ENCODE data around the gene TCEA2. TPM values are rescaled to one million over a fixed set of nuclear protein-coding genes. Genes with fewer than 3 reads are reported as not detected.

The TCEA2 gene
- total and polyA plus RNA-seq, 2 of the 13 experiments (the other 11 are each of a cell fraction or from before 2014, with no cell fraction given): 28.1 to 33.7 TPM

- TF ChIP-seq IRF1 (CRISPR knock-in tag; IDR thresholded peaks at IDR 0.05; ENCODE audit: low read depth) (no peak), MTERF4 (CRISPR knock-in tag; IDR thresholded peaks at IDR 0.05) (no peak), PHF21A (CRISPR knock-in tag; IDR thresholded peaks at IDR 0.05) (peak; percentile 85; the same call in 1 of the 2 replicates), BRCA1 (CRISPR knock-in tag; IDR thresholded peaks at IDR 0.05) (no peak), HOXA9 (CRISPR knock-in tag; IDR thresholded peaks at IDR 0.05; ENCODE audit: borderline replicate concordance) (no peak), KDM4B (CRISPR knock-in tag; IDR thresholded peaks at IDR 0.05) (no peak; the same call in 1 of the 2 replicates), NR3C1 (CRISPR knock-in tag; IDR thresholded peaks at IDR 0.05) (no peak), HNF1A (IDR thresholded peaks at IDR 0.05; ENCODE audit: low read depth) (no peak), HNF1A (CRISPR knock-in tag; IDR thresholded peaks at IDR 0.05; ENCODE audit: borderline replicate concordance) (peak; percentile 29; the same call in 1 of the 2 replicates), HOXD1 (CRISPR knock-in tag; IDR thresholded peaks at IDR 0.05) (peak; percentile 21; the same call in 1 of the 2 replicates), KLF12 (CRISPR knock-in tag; IDR thresholded peaks at IDR 0.05; ENCODE audit: borderline replicate concordance) (0 out of 2 replicates have a peak, but pooled peaks have one; percentile 53), ZNF34 (CRISPR knock-in tag; IDR thresholded peaks at IDR 0.05; ENCODE audit: borderline replicate concordance) (0 out of 2 replicates have a peak, but pooled peaks have one; percentile 10), ZNF670 (CRISPR knock-in tag; IDR thresholded peaks at IDR 0.05; ENCODE audit: borderline replicate concordance) (peak; percentile 57; the same call in 1 of the 2 replicates), ZNF18 (CRISPR knock-in tag; IDR thresholded peaks at IDR 0.05; ENCODE audit: insufficient replicate concordance) (peak; percentile 96), MYC (CRISPR knock-in tag; IDR thresholded peaks at IDR 0.05; ENCODE audit: borderline replicate concordance) (peak; percentile 56; the same call in 1 of the 2 replicates), ZBTB4 (CRISPR knock-in tag; IDR thresholded peaks at IDR 0.05; ENCODE audit: borderline replicate concordance) (no peak), MED8 (CRISPR knock-in tag; IDR thresholded peaks at IDR 0.05; ENCODE audit: insufficient replicate concordance) (peak; percentile 18), SAFB2 (CRISPR knock-in tag; IDR thresholded peaks at IDR 0.05; ENCODE audit: borderline replicate concordance, low read depth) (no peak; the same call in 1 of the 2 replicates), ZNF766 (CRISPR knock-in tag; IDR thresholded peaks at IDR 0.05; ENCODE audit: borderline replicate concordance) (no peak)
Measured at GRCh38 chr20:64056639-64056888, 6.4 kb upstream of the TCEA2 start (continued).
